IPS DF 4.7 (cell line): ENCODE results near the gene HGS.
"Not testable (repeated sequence)": the region's sequence is repeated elsewhere in the genome, so short reads cannot be mapped to it uniquely, and the experiment has no call there.

ENCODE experiments used
- DNase-seq: peaks from one replicate; pipeline ENCODE4 v3.0.0-alpha.2; 2013; ENCODE audit warnings: low spot score; ENCODE audit errors: extremely low read depth

The HGS gene

DNA sequence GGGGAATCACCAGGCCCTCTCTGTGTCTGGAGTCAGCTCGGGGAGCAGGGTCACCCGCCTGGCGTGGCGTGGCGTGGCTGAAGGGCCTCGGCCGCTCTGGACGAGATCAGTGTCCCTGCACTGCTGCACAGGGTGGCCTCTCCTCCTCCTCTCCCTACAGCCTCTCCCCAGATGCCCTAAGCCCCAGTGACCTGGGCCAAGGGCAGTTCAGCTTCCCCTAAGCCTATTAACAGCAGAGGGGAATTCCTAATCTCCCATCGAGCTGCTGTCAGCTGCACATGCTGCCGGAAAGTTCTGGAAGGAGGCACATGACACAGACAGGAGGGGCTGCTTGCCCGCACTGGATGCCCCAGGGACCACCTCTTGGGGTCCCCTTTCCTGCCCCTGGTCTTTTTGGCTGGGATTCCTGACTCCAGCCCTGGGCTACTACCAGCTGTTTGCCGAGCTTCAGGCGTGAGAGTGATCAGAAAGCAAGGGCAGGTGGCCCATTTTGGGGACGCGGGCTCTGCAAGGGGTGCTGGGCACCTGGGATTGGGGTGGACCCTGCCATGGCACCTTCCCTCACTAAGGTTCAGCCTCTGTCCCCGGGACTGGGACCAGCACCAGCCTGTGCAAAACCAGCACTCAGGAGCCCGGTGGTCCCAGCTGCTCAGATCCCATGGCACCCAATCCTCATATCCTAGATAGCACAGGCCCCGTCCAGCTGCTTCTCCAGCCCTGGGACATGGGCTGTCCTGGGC lies 28.3 kb upstream of the HGS start:
- DNase-seq, result no peak

- DNase-seq, result no peak
These were observed 27.6 kb upstream of the HGS start, which contains the start of gene PDE6G for GRCh38 chr17:81656118-81656743. Gene PDE6G, minus strand, starts transcription at chr17:81656542. Its CDS starts 3,237 bp downstream, at chr17:81653305.

DNA sequence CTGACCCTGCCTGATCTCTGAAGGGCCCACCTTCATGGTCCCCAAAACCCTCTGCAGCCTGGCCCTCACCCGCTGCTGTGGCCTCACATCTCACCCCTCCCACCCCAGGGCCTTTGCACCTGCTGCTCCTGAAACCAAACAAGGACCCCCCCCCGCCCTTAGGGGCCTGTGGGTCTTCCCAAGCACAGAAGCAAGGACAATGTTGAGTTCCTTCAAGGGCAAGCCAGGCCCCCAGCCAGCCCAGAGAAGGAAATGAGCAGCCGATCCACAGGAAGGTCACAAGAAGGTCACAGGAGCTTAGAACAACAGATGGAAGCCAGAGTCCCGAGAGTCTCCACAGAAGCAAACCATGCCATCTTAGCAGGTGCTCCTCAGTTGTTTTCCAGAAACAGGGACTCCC lies 27.0 kb upstream of the HGS start:
- no peak for DNase-seq

- DNase-seq, result no peak
These were observed 24.8 kb upstream of the HGS start for GRCh38 chr17:81659038-81659437.

DNA sequence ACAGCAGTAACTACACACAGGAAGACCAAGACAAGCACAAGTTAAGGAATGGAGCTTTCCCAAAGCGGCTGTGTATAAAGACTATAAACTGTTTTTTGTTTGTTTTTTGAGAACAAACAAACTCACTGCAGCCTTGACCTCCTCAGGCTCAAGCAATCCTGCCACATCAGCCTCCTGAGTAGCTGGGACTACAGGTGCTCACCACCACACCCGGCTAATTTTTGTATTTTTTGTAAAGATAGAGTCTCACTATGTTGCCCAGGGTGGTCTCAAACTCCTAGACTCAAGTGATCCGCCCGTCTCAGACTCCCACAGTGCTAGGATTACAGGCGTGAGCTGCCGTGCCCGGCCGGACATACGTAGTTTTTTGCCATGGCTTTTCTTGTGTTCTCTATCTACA lies 23.4 kb upstream of the HGS start:
- DNase-seq, result no peak

DNA sequence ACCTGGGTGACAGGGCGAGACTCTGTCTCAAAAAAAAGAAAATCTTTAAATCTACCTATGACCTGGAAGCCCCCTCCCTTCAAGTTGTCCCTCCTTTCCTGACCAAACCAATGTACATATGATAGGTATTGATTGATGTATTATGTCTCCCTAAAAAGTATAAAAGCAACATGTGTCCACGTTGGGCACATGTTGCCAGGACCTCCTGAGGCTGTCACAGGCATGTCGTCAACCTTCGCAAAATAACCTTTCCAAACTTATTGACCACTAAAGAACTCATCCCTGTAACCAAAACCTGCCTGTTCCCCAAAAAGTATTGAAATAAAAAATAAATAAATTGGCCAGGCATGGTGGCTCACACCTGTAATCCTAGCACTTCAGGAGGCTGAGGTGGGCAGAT lies 21.8 kb upstream of the HGS start:
- DNase-seq, result no peak

DNA sequence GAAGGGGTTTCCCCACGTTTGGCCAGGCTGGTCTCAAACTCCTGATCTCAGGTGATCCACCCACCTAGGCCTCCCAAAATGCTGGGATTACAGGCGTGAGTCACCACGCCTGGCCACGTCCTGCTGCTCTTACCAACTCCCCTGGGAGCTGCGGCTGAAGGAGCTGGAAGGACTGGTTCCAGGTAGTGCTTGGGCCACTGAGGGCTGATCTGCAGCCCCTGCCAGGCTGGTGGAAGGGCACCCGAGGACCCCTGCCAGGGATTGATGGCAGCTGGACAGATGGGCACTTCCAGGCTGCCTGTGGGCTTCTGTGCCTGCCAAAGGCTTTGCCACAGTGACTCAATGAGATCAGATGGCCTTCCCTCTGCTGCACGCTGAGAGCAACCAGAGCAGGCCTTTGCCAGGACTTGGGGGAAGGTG lies 19.8 kb upstream of the HGS start:
- DNase-seq, result no peak

GRCh38 chr17:81665205-81666091 lies 18.4 kb upstream of the HGS start:
- DNase-seq, result no peak

DNA sequence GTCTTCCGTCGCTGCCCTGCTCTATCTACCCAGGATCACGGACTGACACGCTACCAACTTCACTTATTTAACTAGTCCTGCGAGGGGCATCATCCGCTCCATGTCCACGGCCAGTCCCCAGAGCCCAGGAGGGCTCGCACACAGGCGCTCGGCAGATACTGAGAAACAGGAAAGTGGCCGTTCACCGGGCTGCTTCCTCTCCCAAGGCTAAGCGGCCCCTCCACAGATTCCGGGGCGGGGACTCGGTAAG lies 17.8 kb upstream of the HGS start:
- no peak for DNase-seq

- peak; percentile 76 for DNase-seq
These were observed 17.2 kb upstream of the HGS start, which contains the start of the genes CCDC137 and OXLD1 for GRCh38 chr17:81666342-81667191. Gene CCDC137, plus strand, starts transcription at chr17:81666737. Its CDS starts 30 bp downstream, at chr17:81666767. Gene OXLD1, minus strand, starts transcription at chr17:81666605. Its CDS starts 28 bp downstream, at chr17:81666577.

DNA sequence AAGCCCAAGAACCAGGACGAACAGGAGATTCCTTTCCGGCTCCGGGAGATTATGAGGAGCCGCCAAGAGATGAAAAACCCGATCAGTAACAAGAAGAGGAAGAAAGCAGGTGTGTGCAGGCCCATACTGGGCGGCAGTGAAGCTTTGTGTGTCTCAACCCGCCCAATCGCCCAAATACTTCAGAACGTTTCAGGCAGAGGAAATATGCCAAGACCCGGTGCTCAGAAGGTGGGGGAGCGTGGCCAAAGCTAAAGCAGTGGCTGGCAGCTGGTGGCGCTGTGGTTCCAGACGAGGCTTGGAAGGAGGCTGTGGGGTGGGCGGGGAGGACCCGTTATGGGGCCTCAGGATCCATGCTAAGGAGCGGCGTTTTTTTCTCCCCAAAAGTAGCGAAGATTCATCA lies 16.1 kb upstream of the HGS start:
- DNase-seq, result no peak

DNA sequence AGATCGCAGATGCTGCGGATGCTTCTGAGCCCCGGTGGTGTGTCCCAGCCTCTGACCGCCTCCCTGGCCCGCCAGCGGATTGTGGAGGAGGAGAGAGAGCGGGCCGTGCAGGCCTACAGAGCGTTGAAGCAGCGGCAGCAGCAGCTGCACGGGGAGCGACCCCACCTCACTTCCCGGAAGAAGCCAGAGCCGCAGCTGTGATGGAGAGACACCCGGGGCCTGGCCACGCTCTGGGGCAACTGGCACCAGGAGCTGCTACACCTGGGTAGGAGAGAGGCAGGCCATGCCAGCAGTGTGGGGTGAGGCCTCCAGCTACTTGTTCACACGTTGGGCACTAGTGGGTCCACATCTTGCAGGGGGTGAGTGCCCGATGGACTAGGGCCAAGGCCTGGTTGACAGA lies 11.3 kb upstream of the HGS start:
- no peak for DNase-seq

- no peak for DNase-seq
These were observed 10.9 kb upstream of the HGS start for GRCh38 chr17:81672954-81673353.

DNA sequence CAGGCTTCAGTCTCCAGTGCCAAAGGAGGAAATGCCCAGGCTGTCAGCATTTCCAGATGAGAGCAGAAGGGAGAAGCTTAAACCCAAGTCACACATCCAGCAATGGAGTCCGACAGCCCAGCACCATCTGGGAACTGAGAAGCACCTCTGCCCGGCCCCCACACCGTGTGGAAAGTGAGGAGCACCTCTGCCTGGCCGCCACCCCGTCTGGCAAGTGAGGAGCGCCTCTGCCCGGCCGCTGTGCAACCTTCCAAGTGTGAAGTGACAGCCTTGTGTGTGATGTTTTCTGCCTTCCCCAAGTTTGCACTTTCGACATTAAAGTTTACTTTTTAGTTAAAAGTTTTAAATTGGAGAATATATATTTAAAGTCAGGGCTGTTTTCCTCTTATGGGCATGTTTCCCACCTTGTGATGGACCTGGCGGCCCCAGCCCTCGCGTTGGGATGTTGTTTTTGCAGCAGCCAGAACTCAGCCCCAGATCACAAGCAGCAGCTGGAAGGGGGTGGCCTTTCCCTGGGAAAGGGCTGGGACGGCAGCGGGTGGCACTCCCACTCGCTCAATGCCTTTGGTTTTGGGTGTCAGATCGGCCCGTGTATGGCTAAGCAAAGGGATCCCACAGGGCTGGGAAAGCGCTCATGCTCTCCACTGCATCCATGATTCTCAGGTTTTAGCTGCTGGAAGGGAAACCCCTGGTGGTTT lies 10.1 kb upstream of the HGS start:
- DNase-seq, result no peak

GRCh38 chr17:81675515-81676221 lies 8.1 kb upstream of the HGS start:
- not testable (repeated sequence) for DNase-seq

DNA sequence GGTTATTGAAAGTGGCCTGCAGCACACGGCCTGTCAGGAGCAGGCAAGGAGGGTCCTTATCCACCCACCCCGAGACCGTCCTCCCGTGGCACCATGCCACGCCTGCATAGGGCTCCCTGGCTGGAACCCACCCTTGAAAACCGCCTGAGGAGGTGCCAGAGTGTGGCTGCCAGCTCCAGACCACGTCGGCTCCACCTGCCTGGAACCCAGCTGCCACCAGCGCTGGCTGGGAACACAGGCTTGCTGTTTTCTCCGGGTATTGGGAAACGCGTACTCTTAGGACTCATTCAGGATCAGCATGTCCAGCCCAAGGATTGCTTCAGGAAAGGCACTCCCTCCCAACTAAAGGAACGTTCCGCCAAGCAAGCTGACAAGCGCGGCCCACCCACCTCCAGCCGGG lies 6.9 kb upstream of the HGS start:
- no peak for DNase-seq

- DNase-seq, result no peak
These were observed 3.7 kb upstream of the HGS start for GRCh38 chr17:81680150-81680549.

- no peak for DNase-seq
These were observed 2.1 kb upstream of the HGS start for GRCh38 chr17:81681672-81682071.

DNA sequence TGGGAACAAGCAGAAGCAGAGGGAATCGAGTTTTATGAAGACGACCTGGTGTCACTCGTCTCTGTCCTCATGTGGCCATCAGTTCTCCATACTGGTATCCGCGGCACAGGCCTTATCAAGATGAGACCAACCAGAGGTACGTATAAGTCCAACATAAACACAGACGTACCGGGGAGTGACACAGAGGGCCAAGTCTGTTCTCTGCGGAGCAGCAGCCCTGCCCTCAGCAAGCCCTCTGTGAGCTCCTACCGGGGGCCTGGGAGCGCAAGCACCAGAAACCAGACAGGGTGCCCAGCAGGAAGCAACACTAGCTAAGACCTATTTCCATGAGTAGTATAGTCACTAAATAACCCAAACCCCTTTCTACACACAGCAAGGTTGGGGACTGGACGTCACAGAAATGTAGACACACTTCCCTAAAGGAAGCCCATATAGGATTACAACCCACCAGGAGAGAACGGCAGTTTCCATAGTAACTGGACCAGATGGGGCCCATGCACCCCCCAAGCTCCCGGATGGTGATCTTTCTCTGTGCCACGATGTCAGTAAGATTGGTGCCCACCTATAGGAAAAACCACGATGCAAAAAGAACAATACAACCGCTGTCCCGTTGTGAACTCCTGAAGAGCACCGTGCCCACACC lies 1.1 kb upstream of the HGS start:
- no peak for DNase-seq

- no peak for DNase-seq
These were observed 615 bp upstream of the HGS start for GRCh38 chr17:81683208-81683583.
